HEK293T (cell line): ENCODE results near the gene SIAH3.

Experiments used
- CTBP1 ChIP-seq: fragments of 450-650 bp; IDR thresholded peaks from 2 replicates; pipeline ENCODE4 v1.6.1; 2016; ENCODE audit warnings: borderline replicate concordance
- FOXK2 ChIP-seq: fragments of 450-650 bp; IDR thresholded peaks from 2 replicates; pipeline ENCODE4 v1.6.1; 2016; ENCODE audit warnings: mild to moderate bottlenecking
- FOXM1 ChIP-seq: fragments of 450-650 bp; IDR thresholded peaks from 2 replicates; pipeline ENCODE4 v1.6.1; 2017; ENCODE audit warnings: mild to moderate bottlenecking, borderline replicate concordance
- LEF1 ChIP-seq: fragments of 450-650 bp; IDR thresholded peaks from 2 replicates; pipeline ENCODE4 v1.6.1; 2017; ENCODE audit warnings: mild to moderate bottlenecking, borderline replicate concordance
- NFRKB ChIP-seq: fragments of 450-650 bp; IDR thresholded peaks from 2 replicates; pipeline ENCODE4 v1.6.1; 2016; ENCODE audit warnings: mild to moderate bottlenecking, moderate library complexity
- ZNF384 ChIP-seq: fragments of 450-650 bp; IDR thresholded peaks from 2 replicates; pipeline ENCODE4 v1.6.1; 2016
- TF ChIP-seq, protein P1 (sequence below): fragments of 450-650 bp; IDR thresholded peaks from 2 replicates; pipeline ENCODE4 v1.6.1; 2016

DNA sequence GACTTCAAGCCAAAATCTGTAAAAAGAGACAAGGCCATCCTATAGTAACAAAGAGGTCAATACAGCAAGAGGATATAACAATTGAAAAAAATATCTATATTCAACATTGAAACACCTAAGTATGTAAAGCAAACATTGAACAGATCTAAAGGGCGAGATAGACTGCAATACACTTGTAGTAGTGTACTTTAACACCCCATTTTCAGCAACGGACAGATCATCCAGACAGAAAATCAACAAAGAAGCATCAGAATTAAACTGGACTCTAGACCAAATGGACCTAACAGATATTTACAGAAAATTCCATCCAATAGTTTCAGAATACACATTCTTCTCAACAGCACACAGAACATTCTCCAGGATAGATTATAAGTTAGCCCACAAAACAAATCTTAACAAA lies 28.7 kb upstream of the SIAH3 start:
- no peak for TF ChIP-seq FOXK2
- TF ChIP-seq NFRKB: no peak
- TF ChIP-seq LEF1: no peak
- TF ChIP-seq, protein P1, sequence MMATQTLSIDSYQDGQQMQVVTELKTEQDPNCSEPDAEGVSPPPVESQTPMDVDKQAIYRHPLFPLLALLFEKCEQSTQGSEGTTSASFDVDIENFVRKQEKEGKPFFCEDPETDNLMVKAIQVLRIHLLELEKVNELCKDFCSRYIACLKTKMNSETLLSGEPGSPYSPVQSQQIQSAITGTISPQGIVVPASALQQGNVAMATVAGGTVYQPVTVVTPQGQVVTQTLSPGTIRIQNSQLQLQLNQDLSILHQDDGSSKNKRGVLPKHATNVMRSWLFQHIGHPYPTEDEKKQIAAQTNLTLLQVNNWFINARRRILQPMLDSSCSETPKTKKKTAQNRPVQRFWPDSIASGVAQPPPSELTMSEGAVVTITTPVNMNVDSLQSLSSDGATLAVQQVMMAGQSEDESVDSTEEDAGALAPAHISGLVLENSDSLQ: no peak
- no peak for TF ChIP-seq ZNF384
- TF ChIP-seq FOXM1: no peak
- TF ChIP-seq CTBP1: no peak
